NCI-H2107 treated with DMSO at 0.1 percent for 48 hours (cell line): ENCODE results near the gene MTHFR.
"Not testable (repeated sequence)": the region's sequence is repeated elsewhere in the genome, so short reads cannot be mapped to it uniquely, and the experiment has no call there.

Source experiments
- DNase-seq: peaks from one replicate; lab custom pipeline; 2025; ENCODE audit not compliant: unreplicated experiment; lab: John Stamatoyannopoulos, UW

MTHFR gene

GRCh38 chr1:11833900-11834299 lies 28.1 kb upstream of the MTHFR start:
- DNase-seq, result no peak

- DNase-seq, result no peak
Measured at GRCh38 chr1:11833497-11833896, 27.7 kb upstream of the MTHFR start.

DNA sequence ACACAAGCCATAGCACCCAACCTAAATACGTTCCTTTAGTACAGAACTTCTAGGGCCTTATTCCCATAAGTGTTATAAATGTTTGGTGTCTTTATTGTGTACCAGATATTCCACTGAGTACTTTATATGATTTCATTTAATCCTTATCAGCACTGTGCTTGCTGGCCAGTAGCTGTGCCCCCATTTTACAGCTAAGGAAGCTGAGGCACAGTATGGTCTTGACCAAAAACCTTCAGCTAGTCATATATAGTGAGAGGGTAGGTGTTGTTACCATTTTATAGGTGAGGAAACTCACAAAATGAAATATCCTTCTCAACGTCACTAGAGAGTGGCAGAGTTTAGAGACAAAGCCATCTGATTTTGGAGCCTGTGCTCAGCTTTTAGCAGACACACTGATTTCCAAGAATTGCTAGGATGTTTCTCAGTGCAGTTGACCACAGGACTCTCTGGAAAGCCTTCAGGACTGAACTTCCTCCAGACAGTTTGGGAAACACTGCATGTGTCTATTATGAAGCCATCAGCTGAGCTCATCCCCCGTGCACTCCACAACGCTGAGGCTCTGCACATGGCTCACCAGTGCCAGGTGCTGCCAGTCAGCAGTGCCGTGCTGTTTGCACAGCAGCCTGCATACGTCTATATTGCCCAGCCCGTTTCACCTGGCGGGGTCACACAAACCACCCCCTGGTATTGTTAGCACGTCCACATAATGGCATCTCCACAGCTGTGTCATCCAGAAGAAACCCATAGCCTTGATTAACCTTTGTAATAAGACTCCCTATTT lies 26.4 kb upstream of the MTHFR start:
- DNase-seq, result peak; percentile 80

GRCh38 chr1:11828511-11828910 lies 22.7 kb upstream of the MTHFR start:
- DNase-seq, result no peak

- no peak for DNase-seq
Measured at GRCh38 chr1:11826946-11827345, 21.2 kb upstream of the MTHFR start.

DNA sequence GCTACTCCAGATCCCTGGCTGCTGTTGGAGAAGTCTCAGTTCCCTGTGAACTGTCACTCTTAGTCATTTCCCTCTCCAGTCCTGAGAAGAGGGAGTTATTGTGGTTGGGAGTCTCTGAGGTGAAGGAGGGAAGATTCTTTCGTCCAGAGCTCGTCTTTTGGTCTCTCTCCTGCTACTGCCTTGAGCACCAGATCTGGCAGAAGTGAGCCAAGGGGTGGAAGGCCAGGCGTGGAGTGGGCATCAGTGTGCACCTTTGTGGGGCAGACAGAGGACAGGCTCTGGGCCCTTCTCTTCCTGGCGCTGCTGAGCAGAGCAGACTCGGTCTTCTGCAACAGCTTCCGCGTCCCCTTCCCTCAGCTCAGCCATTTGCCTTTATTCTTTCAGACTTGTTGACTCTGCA lies 19.4 kb upstream of the MTHFR start:
- no peak for DNase-seq

DNA sequence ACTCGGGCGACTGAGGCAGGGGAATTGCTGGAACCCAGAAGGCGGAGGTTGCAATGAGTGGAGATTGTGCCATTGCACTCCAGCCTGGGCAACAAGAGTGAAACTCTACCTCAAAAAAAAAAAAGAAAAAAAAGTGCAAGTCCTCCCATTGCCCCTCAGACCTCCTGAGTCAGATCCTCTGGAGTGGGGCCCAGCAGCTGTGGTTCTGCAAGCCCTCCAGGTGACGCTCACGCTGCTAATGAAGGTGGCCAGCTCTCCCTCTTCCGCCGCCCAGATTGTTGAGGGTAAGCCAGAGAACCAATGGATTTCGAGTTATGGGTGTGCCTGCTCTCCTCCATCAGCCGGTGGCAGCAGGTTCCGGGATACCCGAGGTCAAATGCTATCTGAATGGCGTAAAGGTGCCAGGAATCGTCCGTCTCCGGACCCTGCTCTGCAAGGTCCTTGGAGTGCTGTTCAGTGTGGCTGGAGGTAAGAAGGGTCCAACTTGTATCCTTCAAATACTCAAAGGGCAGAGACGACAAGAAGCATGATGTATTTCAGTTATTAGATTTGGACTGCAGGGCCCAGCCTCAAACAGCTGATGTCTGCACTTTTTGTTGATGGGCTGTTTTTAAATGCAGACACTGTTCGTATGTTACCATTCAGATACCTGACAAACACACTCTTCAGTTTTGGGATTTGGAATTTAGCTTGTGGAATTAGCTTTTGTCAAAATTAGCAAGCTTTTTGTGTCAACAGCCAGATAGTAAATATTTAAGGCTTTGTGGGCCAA lies 17.8 kb upstream of the MTHFR start:
- no peak for DNase-seq

DNA sequence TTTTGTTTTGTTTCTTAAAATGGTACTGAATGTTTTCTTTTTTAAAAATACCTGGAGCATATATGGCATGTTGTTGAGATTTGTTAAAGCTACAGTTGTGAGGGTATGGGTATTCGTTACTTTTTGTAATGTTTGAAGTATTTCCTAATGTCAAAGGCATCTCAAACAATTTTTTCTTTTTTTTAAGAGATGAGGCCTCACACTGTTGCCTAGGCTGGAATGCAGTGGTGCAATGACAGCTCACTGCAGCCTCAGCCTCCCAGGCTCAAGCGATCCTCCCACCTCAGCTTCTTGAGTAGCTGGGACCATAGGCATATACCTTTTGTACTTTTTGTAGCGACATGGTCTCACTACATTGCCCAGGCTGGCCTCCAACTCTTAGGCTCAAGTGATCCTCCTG lies 16.3 kb upstream of the MTHFR start:
- DNase-seq, result no peak

DNA sequence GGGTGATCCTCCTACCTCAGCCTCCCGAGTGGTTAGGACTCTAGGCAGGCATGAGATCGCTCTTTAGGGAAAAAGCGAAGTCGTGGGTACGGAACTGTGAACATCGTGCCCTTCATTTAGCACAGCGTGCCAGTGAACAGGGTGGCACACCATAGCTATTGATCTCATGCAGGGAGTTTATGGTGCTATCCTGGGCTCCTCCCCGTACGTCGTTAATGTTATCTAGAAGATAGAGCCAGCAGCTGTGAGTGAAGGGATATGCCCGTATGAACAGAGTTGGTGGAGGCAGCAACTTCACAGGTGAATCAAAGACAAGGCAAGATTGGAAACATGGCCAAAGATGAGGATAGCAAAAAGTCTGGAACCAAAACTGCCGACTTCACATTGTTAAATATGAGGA lies 11.4 kb upstream of the MTHFR start:
- DNase-seq, result no peak

- no peak for DNase-seq
Measured at GRCh38 chr1:11813021-11813420, 7.3 kb upstream of the MTHFR start.

- no peak for DNase-seq
Measured at GRCh38 chr1:11807133-11807532, 1.4 kb upstream of the MTHFR start.

GRCh38 chr1:11806307-11806936 lies 658 bp upstream of the MTHFR start:
- DNase-seq, result peak; percentile 61

DNA sequence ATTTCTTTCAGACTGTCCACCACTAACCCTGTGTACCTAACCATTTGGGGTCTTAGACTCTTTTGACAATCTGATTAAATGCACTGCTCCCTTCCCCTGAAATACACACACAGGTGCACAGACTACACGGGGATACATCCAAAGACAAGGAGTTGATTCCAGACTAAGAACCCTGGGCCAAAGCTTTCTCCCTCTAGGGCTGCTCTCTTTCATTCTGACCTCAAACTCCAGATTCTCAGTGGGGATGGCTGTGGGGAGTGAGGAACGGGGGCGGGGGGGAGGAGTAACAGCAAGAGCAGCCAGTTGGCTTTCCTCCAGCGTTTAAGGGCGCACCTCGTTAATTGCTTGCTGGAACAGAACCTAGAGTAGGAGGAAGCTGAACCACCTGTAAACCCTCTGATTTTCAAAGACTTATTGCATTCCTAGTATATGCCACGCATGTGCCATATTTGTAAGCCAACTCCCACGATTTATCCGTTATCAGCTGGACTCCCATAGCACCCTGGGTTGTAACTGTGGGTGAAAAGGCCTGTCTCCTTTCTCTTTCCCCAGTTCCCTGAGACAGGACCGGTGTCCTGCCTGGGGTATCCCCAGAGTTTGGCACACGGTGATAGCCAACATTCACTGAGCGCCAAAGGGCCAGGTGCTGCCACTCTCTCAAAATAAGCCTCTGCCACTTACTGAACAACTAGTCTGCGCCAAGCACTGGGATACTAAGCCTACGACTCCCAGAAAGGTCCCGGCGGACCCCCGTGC lies 920 bp downstream of the MTHFR start:
- DNase-seq, result peak; percentile 42

DNA sequence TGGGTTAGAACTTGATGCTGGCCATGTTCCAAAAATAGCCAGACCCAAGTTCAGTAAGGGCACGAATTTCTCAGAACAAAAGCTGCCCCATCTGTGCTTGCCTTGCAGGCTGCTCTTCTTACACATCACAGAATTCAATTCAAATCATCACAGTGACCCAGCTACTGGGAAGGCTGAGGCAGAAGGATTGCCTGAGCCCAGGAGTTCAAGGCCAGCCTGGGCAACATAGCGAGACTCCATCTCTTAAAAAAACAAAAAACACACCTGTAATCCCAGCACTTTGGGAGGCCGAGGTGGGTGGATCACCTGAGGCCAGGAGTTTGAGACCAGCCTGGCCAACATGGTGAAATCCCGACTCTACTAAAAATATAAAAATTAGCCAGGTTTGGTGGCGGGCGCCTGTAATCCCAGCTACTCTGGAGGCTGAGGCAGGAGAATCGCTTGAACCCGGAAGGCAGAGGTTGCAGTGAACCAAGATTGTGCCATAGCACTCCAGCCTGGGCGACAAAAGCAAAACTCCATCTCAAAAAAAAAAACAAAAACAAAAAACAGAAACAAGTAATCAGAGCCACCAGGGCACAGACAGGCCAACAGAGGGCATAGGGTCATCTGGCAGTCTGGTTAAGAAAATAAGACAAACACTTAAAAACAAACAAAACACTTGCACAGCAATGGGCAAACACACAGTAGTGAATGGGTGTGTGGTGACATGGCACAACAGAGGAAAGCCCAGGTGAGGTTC lies 1.7 kb downstream of the MTHFR start:
- not testable (repeated sequence) for DNase-seq

GRCh38 chr1:11802973-11803885 lies 2.5 kb downstream of the MTHFR start:
- DNase-seq, result peak; percentile 81

DNA sequence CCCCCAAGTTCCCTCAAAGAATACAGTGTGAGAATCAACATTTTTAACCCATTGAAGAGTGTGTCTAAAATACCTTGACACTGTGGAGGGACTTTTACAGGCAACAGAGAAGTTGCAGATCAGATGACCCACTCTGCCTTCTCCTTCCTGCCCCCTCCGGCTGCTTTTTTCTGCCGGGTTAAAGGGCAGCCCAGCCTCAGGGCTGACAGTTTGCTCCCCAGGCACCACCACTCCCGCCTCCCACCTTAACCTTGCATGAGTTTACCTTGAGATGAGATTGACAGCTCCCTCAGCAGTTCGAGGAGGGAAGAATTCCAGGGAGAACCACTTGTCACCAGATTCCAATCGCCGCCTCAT lies 3.2 kb downstream of the MTHFR start:
- no peak for DNase-seq

DNA sequence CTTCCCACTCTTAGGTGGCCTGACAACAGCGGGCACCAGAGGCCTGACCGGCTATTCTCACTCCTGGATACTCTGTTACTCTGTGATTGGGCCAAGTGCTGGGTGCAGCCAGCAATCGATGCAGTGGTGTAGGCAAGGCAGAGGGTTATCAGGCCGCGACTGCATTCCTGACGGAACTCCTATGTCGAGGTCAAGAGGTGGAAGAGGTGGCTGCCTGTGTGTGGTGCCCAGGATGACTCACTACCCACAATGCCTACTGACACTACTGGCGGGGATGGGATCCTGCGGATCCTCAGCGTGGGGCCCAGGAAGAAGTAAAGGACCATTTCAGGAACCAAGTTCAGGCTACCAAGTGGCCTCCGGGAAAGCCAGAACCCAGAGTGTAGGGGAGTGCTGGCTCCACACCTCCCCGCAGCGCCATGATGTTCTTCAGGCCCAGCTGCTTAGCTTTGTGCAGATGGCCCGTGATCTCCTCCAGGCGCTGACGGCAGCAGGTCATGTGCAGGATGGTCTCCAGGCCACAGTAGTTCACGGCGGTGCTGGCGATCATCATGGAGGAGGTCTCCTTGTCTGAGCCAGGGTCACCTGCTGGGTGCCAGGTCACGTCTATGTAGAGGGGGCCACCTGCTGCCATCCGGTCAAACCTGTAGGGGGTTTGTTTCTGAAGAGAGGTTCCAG lies 4.9 kb downstream of the MTHFR start:
- no peak for DNase-seq

DNA sequence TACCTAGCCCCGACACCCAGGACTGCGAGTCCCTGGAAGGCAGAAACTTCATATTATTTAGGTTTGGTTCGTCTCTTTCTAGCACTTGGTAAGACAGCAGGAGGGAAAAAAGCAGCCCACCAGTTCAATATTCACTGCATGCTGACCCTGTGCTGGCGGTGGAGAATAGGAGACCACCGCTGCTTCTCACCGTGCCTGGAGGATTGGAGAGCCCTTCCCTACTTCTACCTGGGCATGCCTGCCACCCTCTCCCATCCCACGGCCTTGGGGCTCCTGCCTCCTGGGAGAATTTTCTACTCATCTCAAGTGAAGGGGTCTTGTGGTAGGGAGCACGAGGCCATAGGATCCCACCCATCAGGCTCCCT lies 5.4 kb downstream of the MTHFR start:
- DNase-seq, result no peak

DNA sequence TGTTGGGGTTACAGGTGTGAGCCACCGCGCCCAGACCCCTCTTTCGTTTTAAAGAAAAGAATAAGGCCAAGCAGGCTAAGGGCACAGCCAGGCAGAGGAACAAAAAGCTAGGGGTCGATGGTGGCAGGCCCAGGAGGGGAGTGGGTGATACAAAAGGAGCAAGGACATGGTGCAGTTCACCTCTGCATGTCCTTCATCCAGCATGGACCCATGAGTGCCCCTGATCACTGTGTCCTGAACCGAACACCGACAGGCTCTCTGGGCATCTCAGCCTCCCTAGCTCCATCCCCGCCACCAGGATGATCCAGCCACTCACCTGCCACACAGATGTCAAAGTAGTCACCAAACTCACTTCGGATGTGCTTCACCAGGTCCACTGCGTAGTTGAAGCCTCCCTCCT lies 5.9 kb downstream of the MTHFR start:
- no peak for DNase-seq
